Endometrial microvascular endothelial cells (primary cell): ENCODE data around the gene NAV2. TPM values are rescaled to one million over a fixed set of nuclear protein-coding genes. Genes with fewer than 3 reads are reported as not detected.

ENCODE experiments used
- in situ Hi-C: cut with HindIII; loops from 2 replicates; pipeline ENCODE4 v1.10.0; 2017; ENCODE audit warnings: low sequenced_read_pairs, low pct_unique_long_range_greater_than_20kb; ENCODE audit errors: inconsistent ontology term
- total RNA-seq: library from RNA; depleted of rRNA; stranded (reverse); fragments of >200 nt; gene quantifications from one replicate; pipeline ENCODE4 v1.2.3, GENCODE V29; 2015; ENCODE audit errors: inconsistent ontology term

NAV2 gene
- 27.0 TPM for total RNA-seq

GRCh38 chr11:19712281-19713195 is at the start of gene NAV2:
Gene NAV2, plus strand, starts transcription at chr11:19712837. Its CDS starts 859 bp downstream, at chr11:19713696.
- in situ Hi-C loops = no loop called here

DNA sequence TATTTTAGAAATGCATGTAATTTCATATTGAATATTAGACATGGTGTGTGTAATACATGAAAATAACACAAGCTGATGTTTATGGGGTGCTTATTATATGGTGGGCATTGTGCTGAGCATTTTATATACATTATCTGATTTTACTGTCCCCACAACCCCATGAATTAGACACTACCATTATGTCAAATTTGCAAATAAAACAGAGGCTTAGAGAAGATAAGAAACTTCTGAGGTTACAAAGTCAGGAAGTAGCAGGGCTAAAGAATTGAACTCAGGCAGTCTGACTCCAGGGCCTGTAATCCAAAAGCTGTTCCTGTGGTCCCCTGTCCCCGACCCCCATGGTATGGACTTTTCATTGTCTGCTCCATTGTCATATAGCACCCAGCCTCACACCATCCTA is 49.4 kb upstream of the NAV2 start:
- in situ Hi-C loops = no loop called here

GRCh38 chr11:19664886-19665548 is 47.6 kb upstream of the NAV2 start:
- in situ Hi-C loops = no loop called here

GRCh38 chr11:19666951-19667350 is 45.7 kb upstream of the NAV2 start:
- in situ Hi-C loops = no loop called here

DNA sequence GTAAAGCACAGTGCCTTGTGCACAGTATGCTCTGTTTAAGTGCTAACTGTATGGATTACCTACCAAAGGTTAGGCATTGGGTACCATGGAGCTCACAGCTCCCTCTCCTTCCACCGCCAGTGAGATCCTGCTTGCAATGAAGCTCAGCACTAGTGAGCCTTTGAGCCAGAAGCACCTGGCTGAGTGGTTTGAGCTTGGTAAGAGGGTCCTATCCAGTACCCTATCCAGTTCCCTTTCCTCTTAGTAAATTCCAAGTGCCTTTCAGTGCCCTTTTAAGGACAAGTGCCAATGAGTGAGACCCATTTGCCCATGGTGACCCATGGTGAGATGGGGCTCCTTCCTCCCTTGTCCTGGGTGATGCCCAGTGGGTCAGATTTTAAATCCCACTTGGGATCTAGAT is 43.1 kb upstream of the NAV2 start:
- in situ Hi-C loops = no loop called here

DNA sequence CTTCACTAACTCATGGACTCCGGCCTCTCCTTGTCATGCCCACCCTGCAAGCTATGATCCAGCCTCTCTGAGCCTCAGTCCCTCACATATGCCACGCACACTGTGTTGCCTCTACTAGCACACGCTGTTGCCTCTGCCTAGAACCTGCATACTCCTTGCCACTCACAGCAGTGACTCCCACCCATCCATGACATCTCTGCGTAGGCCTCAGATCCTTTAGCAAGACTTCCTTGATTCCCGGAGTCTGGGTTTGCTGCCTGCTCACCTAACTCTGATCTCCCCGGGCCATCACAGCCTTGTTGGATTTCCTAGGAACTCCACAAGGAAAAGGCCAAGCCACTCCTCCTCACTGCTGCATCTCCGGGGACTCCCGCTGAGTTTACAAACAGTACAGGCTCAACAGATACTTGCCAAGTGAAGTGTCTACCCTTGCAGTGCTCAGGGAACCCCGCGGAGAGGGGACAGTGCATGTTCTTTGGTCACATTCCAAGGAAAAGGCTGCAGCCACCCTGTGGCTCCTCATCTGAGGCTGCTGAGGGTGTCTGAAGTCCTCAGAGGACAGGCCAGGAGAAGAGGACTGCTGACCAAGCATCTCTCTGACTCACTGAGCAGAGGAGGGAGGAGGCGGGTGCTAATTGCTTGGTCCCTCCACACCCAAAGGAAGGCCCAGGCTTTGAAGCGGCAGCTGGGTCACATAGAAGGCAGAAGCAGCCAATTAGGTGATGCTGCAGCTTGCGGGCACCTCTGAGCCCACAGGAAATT is 42.4 kb upstream of the NAV2 start:
- in situ Hi-C loops = no loop called here

DNA sequence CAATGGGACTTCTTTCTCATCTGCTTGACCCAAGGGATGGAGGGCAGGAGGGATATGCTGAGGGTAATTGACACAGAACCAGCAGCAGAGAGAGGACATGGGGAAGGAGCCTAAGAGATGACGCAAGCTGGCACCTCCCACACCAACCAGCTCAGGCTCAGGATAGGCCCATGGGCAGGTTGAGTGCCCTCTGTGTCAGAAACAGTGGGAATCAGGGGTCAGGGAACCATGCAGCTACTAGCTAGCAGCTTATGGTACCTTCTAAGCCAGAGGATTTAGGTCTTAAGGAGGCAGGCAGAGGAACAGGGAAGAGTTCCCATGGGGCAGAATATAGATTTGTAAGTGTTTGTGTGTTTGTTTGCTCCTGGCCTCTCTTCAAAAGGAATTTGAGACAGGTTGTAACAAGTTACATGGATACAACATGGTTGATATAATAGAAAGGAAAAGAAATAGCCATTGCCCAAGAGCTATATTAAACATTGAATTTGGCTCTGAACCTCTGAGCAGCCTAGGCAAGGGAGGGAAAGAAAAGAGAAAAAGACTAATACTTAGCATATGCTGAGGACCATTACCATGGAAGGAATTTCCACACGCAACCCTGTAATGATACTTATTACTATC is 39.9 kb upstream of the NAV2 start:
- in situ Hi-C loops = no loop called here

GRCh38 chr11:19673924-19674729 is 38.5 kb upstream of the NAV2 start:
- in situ Hi-C loops = no loop called here

DNA sequence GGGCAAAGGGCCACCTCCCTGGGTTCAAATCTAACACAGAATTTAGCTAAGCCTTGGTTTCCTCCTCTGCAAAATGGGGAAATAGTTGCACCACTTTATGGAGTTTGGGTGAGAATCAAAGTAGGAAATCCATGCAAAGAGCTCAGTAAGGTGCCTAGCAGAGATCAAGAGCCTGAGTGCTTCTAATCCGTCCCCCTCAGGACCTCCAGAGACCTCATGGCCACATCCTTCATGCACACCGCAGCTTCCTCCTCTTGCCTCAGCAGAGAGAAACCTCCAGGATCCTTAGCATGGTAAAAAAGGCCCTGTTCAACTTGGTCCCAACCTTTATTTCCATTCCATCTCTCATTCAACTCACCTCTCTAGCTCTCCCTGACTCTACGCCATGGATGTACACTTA is 37.8 kb upstream of the NAV2 start:
- in situ Hi-C loops = no loop called here

DNA sequence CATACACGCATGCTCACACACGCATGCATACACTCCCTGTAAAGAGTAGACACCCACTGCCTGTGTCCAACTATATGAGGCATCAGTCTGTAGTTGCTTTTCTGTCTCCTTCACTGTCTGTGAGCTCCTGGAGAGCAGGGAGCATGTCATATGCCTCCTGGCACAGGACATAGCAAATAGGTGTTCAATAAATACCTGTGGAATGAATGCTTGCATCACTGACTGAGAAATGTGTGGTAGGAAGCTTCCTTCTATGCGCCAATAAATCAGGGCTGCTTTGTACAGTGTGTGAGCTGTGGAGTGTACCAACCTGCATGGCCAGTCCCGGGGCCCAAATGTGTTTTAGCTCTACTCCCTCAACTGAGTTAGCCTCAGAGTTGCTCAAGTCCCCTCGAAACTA is 37.2 kb upstream of the NAV2 start:
- in situ Hi-C loops = no loop called here

GRCh38 chr11:19676475-19677380 is 35.9 kb upstream of the NAV2 start:
- in situ Hi-C loops = no loop called here

DNA sequence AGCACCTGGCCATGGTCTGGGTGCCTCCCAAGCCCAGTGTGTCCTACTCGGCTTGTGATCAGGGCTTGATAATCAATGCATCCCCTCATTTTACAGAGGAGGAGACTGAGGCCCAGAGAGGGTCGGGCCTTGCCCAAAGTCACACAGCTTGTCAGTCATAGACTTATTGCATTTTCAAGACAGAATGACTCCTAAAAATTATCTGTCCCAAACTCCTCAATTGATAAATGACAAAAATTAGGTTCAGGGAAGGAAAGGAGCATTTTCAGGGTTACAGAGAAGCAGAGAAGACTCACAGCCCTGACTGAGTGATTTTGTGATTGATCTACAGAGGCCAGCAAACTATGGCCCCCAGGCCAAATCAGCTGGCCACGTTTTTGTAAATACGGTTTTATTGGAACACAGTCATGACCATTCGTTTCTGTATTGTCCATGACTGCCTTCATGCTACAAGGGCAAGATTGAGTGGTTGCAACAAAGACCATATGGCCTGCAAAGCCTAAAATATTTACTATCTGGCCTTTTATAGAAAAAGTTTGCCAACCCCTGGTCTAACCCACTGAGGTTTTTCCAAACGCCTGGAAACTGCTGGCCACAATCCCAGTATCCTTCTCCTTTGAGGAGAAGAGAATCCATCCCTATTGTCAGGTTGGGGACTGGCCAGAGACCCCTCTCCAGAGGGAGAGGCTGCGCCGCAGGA is 35.1 kb upstream of the NAV2 start:
- in situ Hi-C loops = no loop called here

DNA sequence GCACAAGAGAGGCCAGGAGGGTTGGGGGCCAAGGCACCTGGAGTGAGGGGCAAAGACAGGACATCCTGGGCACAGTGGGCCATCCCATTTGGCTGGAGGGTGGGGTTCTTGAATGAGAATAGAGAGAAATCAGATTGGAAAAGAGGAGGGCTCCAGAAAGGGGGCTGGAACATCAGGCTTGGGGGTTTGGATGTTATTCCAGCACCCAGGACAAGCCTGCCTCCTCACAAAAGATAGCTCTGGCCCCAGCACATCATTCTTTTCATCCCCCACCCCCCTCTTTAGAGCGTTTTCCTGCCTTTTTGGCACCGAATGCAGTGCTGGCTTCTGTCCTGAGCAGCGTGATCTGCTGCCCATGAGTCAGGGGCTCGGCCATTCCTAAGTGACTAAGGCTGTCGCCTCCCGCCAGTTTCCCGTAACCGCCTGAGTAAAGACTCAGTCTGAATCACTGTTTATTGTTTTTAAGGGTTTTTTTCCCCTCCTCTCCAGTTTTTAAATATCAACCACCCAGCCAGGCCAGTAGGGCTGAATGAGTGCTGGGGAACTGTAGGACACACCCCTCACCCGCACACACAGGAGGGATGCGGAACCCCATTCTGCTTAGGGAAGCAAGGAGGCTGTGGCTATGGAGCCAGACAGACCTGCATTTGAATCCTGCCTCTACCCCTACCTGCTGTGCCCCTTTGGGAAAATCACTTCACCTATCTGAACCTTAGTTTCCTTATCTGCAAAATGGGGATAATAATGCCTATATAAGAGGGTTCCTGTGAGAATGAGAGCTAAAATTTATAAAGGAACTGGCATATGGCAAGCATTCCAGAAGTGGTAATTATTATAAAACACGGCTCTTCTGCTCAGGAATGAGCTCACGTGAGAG is 32.4 kb upstream of the NAV2 start:
- in situ Hi-C loops = no loop called here

DNA sequence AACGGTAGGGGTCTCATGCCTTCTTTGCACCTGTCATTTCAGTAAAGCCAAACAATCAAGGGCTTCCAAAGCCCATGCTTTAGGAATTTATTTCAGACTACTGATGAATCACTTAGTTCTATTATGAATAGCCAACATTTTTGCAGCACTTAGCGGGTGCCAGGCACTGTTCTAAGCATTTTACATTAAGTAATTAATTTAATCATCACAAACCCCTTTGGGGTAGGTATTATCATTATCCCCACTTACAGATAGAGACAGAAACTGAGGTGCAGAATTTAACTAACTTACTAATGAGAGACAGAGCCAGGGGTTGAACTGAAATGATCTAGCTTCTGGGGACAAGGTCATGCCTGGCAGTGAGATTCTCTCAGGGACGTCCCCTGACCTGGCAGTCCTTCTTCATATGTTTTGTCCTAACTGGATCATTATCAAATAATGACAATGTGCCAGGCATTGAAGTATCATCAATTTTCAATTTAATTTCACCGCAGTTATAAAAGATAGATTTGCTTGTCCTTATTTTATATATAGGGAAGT is 31.7 kb upstream of the NAV2 start:
- in situ Hi-C loops = no loop called here

DNA sequence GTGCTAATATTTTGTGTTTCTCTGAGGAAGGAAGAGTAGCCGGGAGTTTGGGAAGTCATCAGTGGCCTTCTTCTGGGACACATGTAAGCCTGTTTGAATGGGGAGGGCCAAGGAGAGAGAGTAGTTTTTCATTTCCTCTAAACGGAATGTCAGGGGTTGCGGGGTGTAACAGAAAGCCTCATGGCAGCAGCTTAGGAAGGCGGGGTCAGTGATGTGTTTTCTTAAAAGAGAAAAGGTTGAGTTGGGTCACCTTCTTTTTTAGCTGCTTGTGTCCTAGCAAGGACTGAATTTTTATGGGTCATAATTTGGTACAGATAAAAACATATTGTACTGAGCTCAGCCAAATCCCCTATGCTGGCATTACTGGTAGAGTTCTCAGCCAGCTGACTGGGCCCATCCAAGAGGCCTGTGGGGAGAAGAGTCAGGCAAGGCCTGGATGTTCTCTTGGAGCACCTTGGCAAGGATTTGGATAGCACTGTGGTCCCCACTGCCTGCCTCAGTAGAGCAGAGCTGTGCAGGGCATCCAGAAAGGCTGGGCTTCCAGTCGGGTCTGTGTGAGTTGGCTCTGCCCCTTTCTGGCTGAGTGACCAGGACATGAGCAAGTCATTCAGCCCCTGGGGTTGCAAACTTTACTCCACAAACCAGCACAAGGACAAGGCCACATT is 29.4 kb upstream of the NAV2 start:
- in situ Hi-C loops = no loop called here
